ENCODE measurements around the gene MIER3.

Gene MIER3

DNA sequence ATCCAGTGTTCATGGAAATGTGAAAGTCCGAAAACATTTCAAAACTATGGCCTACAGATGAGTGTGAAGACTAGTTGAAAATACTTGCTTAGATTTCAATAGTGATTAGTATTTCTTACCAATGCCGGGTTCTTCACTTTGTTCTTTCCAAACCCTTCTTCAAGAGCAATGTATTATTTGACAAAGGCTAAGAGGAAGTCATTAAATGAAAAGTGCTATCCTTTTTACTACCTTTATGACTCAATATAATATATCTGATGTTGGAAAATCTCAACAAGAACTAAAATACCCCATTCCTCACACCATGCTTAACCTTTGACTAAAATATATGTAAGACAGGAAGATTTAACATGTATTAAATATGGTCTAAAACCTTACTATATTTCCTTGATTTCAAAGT lies 6.7 kb upstream of the MIER3 start:
- DNase-seq: no peak

DNA sequence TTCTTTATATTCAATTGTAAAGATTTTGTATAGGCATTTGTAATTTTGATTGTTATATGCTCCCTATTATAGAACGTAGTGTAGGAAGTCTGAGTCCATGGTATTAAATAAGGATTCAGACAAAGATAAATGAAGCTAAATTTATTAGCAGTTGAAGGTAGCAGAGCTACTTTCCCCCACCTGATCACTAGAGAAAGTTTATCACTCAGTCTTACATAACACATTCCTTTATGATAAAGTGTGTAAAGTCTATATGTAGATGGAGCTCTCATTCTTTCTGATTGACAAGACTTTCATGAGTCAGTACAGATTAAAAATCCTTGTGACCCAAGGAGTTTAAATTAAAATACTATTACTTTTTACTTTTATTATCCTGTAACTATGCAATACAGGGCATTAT lies 2.3 kb upstream of the MIER3 start:
- no peak for DNase-seq

GRCh38 chr5:56951126-56951945 lies 587 bp downstream of the MIER3 start:
- no peak for DNase-seq

DNA sequence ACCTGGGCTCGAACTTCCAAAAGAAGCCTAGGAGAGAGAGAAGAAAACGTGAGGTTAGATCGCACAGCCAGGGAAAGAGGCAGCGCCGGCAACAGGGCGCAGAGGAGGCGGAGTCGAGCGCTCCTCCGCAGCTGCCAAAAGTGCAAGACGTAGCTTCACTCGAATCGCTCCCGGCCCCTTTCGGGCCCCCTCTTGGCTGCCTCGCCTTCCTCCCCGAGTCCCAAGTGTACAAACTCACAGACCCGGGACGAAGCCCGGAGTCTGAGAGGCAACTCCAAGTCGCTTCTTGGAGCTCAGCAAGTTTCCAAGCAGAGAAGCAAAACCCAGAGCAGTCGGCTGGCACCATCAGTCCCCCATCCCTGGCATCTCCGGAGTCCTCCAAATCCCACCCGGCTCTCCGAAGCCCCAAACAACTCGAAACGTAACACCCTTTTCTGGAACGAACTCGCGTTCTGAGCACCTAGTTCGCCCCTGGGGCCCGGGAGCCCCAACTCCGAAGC lies 1.2 kb downstream of the MIER3 start:
- peak; percentile 17 for DNase-seq

DNA sequence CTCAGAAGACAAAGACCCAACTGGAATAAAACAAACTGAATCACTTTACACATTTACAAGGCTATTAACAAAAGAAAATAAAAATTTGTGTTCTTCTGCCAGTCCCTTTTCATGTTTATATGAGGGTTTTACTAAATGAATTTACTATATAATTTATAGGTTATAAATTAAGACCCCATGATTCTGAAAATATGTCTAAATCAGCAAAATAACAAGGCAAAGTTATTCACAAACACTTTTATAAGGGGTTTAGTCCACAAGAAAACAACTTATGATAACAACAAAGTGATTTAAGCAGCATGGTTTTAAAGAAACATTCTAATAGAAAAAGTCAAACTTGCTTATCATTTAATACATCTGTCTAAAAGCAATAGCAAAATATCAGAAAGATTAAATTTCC lies 4.9 kb downstream of the MIER3 start:
- no peak for DNase-seq

GRCh38 chr5:56941981-56942380 lies 9.9 kb downstream of the MIER3 start:
- DNase-seq: no peak

DNA sequence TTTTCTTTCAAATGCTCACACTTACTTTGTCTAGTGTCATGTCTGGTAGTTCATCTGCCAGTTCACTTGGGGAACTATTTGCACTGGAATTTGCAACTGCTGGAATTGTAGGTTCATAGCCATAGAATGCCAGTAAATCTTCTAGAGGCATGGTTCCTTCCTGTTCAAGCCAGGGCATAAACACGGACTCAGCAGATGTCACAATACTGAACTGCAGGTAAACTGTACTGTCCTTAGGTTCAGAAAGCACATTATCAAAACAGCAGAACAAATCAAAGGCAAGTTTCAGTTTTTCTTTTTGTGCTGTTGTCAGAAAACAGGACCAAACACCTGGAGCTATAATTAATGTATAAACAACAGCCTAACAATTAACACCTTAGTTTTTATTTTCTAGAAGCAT lies 13.1 kb downstream of the MIER3 start:
- no peak for DNase-seq

DNA sequence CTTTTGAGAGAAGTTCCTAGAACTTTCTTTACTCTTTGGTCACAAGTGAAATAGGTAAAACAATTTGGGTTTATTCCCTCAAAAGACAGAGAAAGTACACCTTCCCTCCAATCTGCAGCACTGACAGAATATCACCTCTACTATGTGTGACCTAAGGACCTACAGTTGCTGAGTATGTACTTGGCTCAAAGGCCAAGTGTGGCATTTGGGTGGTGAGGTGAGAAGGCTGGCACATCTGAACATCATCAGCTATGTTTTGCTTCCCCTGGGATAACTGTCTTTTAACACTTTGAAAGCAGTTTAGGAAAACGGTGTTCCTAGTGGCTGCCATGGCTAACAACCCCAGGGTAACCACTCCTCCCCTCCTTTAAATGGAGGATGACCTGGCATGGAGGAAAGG lies 17.6 kb downstream of the MIER3 start:
- DNase-seq: no peak

- no peak for DNase-seq
Observed at GRCh38 chr5:56922922-56923321, 29.0 kb downstream of the MIER3 start.

DNA sequence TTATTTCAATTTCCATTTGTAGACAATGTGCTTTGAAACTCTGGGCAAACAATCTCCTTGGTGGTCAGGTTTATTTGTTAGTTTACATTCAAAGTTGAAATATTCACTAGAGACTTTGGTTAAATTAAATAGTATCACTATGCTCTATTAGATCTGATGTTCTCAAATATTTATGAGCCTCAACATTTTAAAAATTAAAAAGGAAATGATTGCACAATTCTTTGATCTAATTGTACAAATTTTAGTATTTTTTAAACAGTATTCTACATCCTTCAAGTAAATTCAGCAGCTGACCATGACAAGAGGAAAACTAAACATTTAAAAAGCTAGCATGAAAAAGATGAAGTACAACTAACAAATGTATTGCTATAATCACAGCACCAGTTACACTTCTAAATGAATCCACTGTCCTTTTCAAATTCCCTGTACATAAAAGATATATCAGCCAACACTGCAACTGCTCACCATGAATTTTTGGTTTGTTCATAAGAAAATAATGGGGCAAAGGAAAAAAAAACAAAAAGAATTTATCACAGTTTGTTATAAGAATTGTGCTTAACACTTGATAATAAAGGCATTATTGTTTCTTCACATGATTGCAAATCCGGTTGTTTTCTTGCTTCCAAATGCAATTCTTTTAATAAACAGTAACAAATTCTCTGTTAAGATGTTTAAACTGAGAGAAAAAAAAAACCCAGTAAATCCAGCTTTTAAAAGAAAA lies 31.8 kb downstream of the MIER3 start:
- DNase-seq: no peak

- DNase-seq: no peak
Observed at GRCh38 chr5:56918054-56918453, 33.9 kb downstream of the MIER3 start.

DNA sequence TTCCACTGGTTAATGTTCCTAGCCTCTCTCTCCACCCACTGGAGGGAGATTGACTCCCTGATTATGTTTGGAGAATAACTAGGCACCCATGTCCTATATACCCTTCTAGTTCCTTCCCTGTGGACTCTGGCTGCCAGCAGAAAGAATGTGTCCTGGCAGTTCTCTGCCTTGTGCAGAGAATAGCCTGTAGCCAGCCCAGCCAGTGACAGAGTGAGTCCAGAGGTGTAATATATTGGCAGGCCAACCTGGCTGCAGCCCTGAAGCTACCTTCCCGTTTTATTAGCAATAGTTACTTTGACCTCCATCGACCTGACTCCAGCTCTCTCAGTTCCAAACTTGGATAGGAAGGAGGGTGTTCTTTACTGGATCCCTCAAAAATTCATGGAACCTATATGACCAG lies 34.4 kb downstream of the MIER3 start:
- no peak for DNase-seq

- no peak for DNase-seq
Observed at GRCh38 chr5:56914678-56915077, 37.2 kb downstream of the MIER3 start.

DNA sequence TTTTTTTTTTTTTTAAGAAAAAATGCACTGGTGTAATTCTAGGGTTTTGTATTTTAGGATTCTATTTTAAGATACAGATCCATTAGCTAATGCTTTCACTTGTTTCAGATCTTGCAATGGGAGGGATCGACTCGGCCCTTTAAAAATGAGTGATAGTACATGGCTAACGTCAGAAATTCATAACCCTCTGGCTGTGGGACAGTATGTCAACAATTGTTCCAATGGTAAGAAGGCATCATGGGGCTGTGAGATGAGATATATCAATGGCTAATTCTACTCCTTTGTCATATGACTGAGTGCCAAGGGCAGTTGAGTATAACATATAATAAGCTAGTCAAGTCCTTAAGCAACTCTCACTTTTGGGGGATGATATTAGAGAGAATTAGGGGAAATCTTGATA lies 38.2 kb downstream of the MIER3 start:
- no peak for DNase-seq

- DNase-seq: peak; percentile 36
Observed at GRCh38 chr5:56910210-56910965, 41.5 kb downstream of the MIER3 start.

DNA sequence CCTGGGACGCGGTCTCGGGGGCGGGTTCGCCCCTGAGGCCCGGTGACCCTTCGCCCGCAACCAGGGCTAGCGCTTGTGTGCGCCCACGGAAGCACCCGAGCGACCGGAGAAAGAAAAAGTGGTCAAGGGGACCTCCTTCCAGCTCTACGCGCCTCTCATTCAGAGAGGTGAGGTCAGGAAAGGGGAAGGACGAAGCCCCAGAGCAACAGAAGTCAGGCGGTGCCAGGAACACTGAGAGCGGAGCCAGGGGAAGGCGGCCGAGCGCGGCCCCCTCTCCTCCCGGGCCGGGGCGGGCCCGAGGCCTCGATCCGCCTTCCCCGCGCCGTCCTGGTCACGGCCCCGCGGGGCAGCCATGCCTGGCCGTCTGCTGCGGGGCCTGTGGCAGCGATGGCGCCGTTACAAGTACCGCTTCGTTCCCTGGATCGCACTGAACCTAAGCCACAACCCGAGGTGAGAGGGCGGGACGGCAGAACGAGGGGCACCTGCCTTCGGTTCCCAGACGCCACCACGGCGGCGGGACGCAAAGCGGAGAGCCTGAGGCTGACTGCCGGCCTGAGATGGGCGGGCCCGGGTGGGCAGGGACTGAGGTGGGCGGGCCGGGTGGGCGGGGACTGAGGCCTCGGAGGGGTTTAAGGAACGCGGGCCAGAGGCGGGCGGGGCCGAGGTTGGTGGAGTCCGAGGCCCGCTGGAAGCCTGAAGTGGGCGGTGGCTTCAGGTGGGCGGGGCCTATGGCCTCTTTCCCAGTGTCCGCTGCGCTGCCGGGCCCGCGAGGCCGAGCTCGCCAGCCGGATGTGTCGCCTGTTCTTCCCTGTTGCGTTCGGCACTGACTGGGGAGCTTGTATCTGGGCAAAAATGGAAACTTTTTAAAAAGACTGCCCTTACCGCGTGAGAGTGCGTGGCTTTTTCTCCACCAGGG lies 42.4 kb downstream of the MIER3 start, which contains the start of gene SETD9:
TSS of gene SETD9 (plus strand) at position 303 of the 916 bp plus-strand sequence. CDS start at position 353, 50 bp downstream.
- peak; percentile 79 for DNase-seq

DNA sequence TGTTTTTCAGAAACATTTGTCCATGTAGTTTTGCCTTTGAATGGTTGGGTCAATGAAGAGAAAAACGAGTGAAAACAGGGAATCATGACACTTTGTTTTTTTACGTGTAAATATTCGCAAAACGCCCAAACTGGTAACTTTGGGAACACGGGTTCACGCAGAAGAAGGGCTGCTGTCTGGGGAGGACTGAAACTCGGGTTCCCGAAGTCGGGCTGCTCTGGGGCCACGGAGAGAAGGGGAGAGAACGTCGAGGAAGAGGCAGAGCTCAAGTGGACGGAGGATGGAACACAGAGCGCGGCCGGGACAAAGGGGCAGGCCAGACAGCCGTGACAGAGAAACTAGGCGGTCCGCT lies 43.0 kb downstream of the MIER3 start:
- no peak for DNase-seq

DNA sequence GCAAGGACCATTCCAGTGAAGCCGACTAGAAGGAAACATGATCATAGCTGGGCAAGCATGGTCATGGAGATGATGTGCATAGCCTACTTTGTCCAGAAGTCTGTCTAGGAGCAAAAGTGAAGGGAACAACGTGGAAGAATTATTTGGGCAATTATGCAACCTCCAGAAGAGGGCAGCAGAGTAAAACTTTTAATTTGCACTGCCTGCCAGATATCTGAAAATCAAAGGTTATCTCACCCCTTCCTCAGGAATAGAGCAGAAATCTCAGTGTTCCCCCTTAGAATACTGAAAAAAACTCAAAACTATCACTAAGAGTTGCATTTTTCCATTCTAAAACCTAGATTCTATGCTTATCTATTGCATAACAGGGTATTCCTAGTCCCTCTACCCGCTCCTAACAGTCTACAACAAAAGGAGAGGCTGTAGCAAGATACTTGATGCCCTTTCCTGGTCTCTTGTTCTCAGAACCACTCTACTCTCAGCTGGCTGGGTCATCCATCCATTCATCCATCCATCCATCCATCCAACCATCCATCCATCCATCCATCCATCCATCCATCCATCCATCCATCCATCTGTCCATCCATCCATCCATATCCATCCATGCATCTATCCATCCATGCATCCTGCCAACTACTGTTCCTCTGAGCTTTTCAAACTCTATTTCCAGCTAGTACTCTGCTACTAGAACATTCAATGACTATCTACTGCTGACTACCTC lies 50.9 kb downstream of the MIER3 start:
- no peak for DNase-seq

- DNase-seq: no peak
Observed at GRCh38 chr5:56900395-56900794, 51.5 kb downstream of the MIER3 start.

DNA sequence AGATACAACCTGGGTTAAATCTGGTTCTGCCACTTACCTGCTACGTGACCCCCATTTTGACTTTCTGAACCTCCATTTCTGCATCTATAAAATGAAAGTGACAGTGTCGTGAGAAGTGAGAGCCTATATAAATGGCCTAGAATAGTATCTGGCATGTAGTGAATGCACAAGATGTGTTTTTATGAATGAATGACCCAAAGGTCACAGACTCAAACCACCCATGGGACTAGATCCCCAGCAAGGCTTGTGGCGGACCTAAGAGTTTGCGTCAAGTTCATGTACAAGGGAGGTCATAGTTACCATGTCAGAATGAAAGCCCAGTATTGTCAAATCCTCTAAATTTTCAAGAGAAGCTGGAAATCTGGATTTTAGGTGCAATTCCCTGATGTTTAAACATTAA lies 53.7 kb downstream of the MIER3 start:
- DNase-seq: no peak

- DNase-seq: no peak
Observed at GRCh38 chr5:56896763-56897162, 55.2 kb downstream of the MIER3 start.

Measured in GF-D8 (cell line).